ENCODE measurements around the gene ING1. TPM values are rescaled to one million over a fixed set of nuclear protein-coding genes. Genes with fewer than 3 reads are reported as not detected.
A peak's percentile ranks its signal among the peaks of the same experiment; 100 is the strongest.

ING1 gene
- 10 to 100 TPM in 4 of 9 donors, 1 to 10 TPM in 5; 6.2 to 28.6 (median 9.3) TPM for total RNA-seq
- polyA plus RNA-seq, result 1 to 10 TPM; 4.3 to 8.8 (median 8.8) TPM
- long read RNA-seq, donor 1, full-length matches to known transcripts, result 6 of 6 reads
- long read RNA-seq, donor 1, partial matches to known transcripts, result 0 of 6 reads
- long read RNA-seq, donor 1, other reads (novel, unspliced or antisense), result 0 of 6 reads
- long read RNA-seq, donor 2, full-length matches to known transcripts, result 5 of 5 reads
- long read RNA-seq, donor 2, partial matches to known transcripts, result 0 of 5 reads
- long read RNA-seq, donor 2, other reads (novel, unspliced or antisense), result 0 of 5 reads
- long read RNA-seq, donor 3, full-length matches to known transcripts, result 3 of 3 reads
- long read RNA-seq, donor 3, partial matches to known transcripts, result 0 of 3 reads
- long read RNA-seq, donor 3, other reads (novel, unspliced or antisense), result 0 of 3 reads
- long read RNA-seq, donor 4, full-length matches to known transcripts, result 2 of 3 reads
- long read RNA-seq, donor 4, partial matches to known transcripts, result 0 of 3 reads
- long read RNA-seq, donor 4, other reads (novel, unspliced or antisense), result 1 of 3 reads
- long read RNA-seq, donor 5, full-length matches to known transcripts, result 26 of 28 reads
- long read RNA-seq, donor 5, partial matches to known transcripts, result 0 of 28 reads
- long read RNA-seq, donor 5, other reads (novel, unspliced or antisense), result 2 of 28 reads
- long read RNA-seq, donor 6, partial matches to known transcripts, result 0 of 3 reads
- long read RNA-seq, donor 6, other reads (novel, unspliced or antisense), result 1 of 3 reads
- long read RNA-seq, donor 7, partial matches to known transcripts, result 0 of 2 reads
- long read RNA-seq, donor 7, other reads (novel, unspliced or antisense), result 0 of 2 reads
- long read RNA-seq, donor 8, full-length matches to known transcripts, result 8 of 8 reads
- long read RNA-seq, donor 8, partial matches to known transcripts, result 0 of 8 reads
- long read RNA-seq, donor 8, other reads (novel, unspliced or antisense), result 0 of 8 reads
- long read RNA-seq, donor 9, full-length matches to known transcripts, result 4 of 4 reads
- long read RNA-seq, donor 9, partial matches to known transcripts, result 0 of 4 reads
- long read RNA-seq, donor 9, other reads (novel, unspliced or antisense), result 0 of 4 reads
- long read RNA-seq, donor 10, full-length matches to known transcripts, result 3 of 3 reads
- long read RNA-seq, donor 10, partial matches to known transcripts, result 0 of 3 reads
- long read RNA-seq, donor 10, other reads (novel, unspliced or antisense), result 0 of 3 reads

GRCh38 chr13:110713642-110713952 lies at the start of gene ING1:
TSS of gene ING1 (plus strand) at chr13:110713700. CDS start at chr13:110714150, 450 bp downstream.
- Histone ChIP-seq H3K27me3 (no peaks in the 10 kb centered on the region), H3K36me3 (replicated peaks in 1 of 2) (no peaks in the 10 kb centered on the region), H3K4me1 (replicated peaks in 1 of 2) (peaks cover 6 to 30% of the 10 kb centered on the region in 2 donors), H3K4me3 (peak within 1 kb of the TSS; percentile 68 to 92 (median 84)), H3K9me3 (replicated peaks in 1 of 3) (no peaks in the 10 kb centered on the region), H3K27ac (peak within 1 kb of the TSS; percentile 94 to 100 (median 100))
- intact Hi-C loops (cut with DNase I), result loop anchor here in 1 of 2 donors (10.0 kb wide), 2 partner anchors 111 to 201 kb away; partner anchors contain the start of gene ANKRD10
- DNase-seq, result no peak
- 0 to 1% (median 1%) methylated on average over 11 to 45 of the region's 45 CpGs; no CpG with 5 or more reads in 1 of the 4 donors for WGBS, 4 donors
- TF ChIP-seq CTCF (IDR thresholded peaks at IDR 0.05) (no peak), POLR2A (IDR thresholded peaks at IDR 0.05) (peak in 1 of 2 donors; percentile 14)

- peaks cover 0 to 49% of the 10 kb centered on the region in 2 donors for H3K36me3 ChIP-seq (replicated peaks in 1 of 2)
- 85 to 93% (median 87%) methylated on average over 7 of the region's 7 CpGs for WGBS, 4 donors
- DNase-seq, result peak in 1 of 7 donors; percentile 44
- TF ChIP-seq CTCF (IDR thresholded peaks at IDR 0.05) (no peak), POLR2A (IDR thresholded peaks at IDR 0.05) (no peak)
- intact Hi-C loops (cut with DNase I), result no loop called here
- no peaks in the 10 kb centered on the region for H3K27me3 ChIP-seq
- H3K27ac ChIP-seq, result no peak overlapping the region
- H3K9me3 ChIP-seq (replicated peaks in 1 of 3), result no peaks in the 10 kb centered on the region
- no peak overlapping the region for H3K4me3 ChIP-seq
- H3K4me1 ChIP-seq (replicated peaks in 1 of 2), result no peaks in the 10 kb centered on the region
Observed at GRCh38 chr13:110664041-110664440, 49.5 kb upstream of the ING1 start.

DNA sequence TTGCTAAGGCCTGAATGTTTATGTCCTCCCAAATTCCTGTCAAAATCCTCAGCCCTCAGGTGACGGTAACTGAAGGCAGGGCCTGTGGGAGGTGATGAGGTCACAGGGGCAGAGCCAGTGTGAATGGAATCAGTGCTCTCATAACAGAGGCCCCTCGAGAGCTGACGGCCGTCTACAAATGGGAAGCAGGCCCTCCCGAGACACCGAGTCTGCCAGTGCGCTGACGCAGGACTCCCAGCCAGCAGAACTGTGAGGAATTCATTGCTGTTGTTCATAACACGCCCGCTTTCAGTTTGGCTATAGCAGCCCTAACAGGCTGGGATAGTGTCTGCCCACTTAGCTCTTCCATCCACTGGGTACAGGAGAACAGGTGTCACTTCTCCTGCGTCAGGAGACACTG lies 48.8 kb upstream of the ING1 start:
- H3K27ac ChIP-seq, result no peak overlapping the region
- intact Hi-C loops (cut with DNase I), result no loop called here
- 90 to 92% (median 91%) methylated on average over 9 to 11 of the region's 11 CpGs for WGBS, 4 donors
- TF ChIP-seq CTCF (IDR thresholded peaks at IDR 0.05) (no peak), POLR2A (IDR thresholded peaks at IDR 0.05) (no peak)
- H3K9me3 ChIP-seq (replicated peaks in 1 of 3), result no peaks in the 10 kb centered on the region
- DNase-seq, result peak in 1 of 7 donors; percentile 24
- H3K27me3 ChIP-seq, result no peaks in the 10 kb centered on the region
- H3K4me3 ChIP-seq, result no peak overlapping the region
- H3K4me1 ChIP-seq (replicated peaks in 1 of 2), result no peaks in the 10 kb centered on the region
- H3K36me3 ChIP-seq (replicated peaks in 1 of 2), result peaks cover 0 to 46% of the 10 kb centered on the region in 2 donors

Data from adrenal gland (tissue), 19 donors.